Breast epithelium (tissue), 3 donors: ENCODE measurements around the gene ANKRD63.

Experiments used
- CTCF ChIP-seq, 3 donors: fragments of 450-650 bp; IDR thresholded peaks; one replicate each; pipeline ENCODE4 v1.5.1; 2016 to 2017; ENCODE audit warnings: antibody characterized with exemption in 3 of 3, mild to moderate bottlenecking in 3 of 3, moderate library complexity in 3 of 3
- POLR2A ChIP-seq: fragments of 450-650 bp; IDR thresholded peaks from one replicate; pipeline ENCODE4 v1.6.1; 2016; ENCODE audit warnings: antibody characterized with exemption, mild to moderate bottlenecking, moderate library complexity

- TF ChIP-seq POLR2A (no peak), CTCF (IDR thresholded peaks at IDR 0.05) (no peak)
Observed at GRCh38 chr15:40331026-40331425, 48.2 kb upstream of the ANKRD63 start.
